CD1c-positive myeloid dendritic cell (primary cell): ENCODE results near the gene DCHS1.
A peak's percentile ranks its signal among the peaks of the same experiment; 100 is the strongest.
"Not testable (repeated sequence)": the region's sequence is repeated elsewhere in the genome, so short reads cannot be mapped to it uniquely, and the experiment has no call there.

ENCODE experiments used
- DNase-seq: peaks from one replicate; pipeline ENCODE4 v3.0.0-alpha.2; 2016; ENCODE audit errors: extremely low spot score

Gene DCHS1

DNA sequence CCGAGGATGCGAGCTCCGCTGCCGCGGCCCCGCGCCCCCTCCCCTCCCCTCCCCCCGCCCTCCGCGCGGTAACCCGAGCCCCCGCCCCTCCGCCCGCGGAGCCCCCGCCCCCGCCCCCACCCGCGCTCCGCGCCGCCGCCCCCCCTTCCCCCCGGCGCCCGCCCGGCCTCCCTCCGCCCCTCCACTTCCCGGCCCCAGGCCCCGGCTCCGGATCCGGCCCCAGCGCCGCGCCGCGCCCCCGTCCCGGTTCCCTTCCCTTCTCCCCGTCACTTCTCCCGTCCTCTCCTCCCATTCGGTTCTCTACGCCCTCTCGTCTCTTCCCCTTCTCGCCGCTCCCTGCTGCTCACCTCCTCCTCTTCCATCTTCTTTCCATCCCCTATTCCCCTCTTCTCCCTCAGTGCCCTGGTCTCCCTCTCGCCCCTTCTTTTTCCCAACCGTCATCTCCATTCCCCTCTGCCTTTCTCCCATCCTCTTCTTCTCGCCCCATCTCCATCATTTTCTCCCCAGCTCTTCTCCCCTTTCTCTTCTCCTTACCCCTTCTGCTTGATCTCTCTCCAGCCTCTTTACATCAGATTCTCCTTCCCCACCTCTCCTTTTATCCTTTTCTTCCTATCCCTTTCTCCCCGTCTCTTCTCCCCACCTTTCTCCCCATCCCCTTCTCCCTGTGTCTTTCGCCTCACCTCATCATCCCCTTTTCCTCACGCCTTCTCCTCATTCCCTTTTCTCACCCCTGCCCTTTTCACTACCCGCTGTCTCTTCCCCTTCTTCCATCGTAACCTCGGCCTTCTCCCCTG lies at the start of gene DCHS1:
Gene DCHS1 (minus strand): TSS at position 20 of the 794 bp plus-strand sequence. CDS start 14,196 bp downstream, outside the sequence.
- DNase-seq, result peak; percentile 19

- peak; percentile 80 for DNase-seq
Measured at GRCh38 chr11:6703247-6704063, 47.8 kb upstream of the DCHS1 start.

GRCh38 chr11:6701955-6702354 lies 46.3 kb upstream of the DCHS1 start:
- not testable (repeated sequence) for DNase-seq

DNA sequence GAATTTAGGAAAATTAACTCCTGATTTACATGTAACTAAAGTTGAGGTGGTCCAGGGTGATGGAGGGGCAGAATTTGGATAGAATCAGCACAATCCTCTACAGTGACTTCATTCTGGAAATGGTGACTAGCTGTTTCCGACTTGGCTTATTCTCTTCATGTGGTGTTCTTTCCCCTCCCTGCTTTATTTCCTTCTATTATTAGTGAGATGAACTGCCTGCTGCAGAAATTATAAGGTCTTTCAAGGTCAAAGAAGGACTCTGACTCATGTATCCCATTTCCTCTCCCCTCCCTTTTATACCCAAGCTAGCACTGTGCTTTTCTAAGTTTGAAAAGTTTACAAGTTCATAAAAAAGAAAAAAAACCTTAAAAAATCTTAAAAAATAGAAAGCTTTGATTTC lies 39.8 kb upstream of the DCHS1 start:
- DNase-seq, result no peak

- DNase-seq, result no peak
Measured at GRCh38 chr11:6694229-6694535, 38.6 kb upstream of the DCHS1 start.

- peak; percentile 24 for DNase-seq
Measured at GRCh38 chr11:6693342-6694228, 38.0 kb upstream of the DCHS1 start.

DNA sequence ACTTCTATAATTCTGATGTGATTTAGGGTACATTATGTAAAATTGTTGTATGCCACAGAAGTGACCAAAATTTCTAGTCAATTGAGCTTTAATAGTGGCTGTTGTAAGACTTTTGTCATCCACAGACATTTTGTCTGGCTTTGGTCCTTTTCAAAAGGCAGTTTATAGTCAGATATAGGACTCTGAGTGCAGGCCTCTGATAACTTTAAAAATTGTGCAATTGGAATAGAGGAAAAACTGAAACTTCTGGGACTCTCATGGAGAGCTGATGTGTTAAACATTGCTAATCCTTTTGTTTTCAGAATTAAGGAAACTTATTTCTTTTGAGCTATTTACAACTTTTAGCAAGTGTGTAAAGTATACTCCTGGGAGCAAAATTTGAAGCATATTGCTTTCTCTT lies 36.5 kb upstream of the DCHS1 start:
- no peak for DNase-seq

GRCh38 chr11:6690431-6691132 lies 35.0 kb upstream of the DCHS1 start:
- DNase-seq, result not testable (repeated sequence)

DNA sequence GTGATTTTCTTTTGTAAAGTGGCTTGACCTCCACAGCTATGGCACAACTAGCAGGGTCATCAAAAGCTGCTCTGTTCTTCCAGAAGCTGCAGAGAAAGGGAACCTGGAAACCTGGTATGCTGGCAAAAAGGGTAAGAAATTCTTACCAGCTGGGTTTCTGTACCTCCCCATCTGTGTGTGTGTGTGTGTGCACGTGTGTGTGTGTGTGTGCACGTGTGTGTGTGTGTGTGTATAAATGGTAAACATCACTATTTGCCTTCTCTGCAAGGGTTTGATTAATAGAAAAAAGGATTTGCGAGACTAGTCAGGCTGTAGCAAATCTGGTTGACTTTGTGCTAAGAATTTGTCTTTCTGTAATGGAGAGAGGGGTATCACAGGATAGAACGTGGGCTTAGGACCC lies 32.3 kb upstream of the DCHS1 start:
- no peak for DNase-seq

GRCh38 chr11:6686006-6686405 lies 30.4 kb upstream of the DCHS1 start:
- DNase-seq, result no peak

GRCh38 chr11:6684068-6684467 lies 28.5 kb upstream of the DCHS1 start:
- DNase-seq, result not testable (repeated sequence)

GRCh38 chr11:6682936-6683861 lies 27.6 kb upstream of the DCHS1 start, which contains the start of gene MRPL17:
Gene MRPL17 (minus strand): TSS chr11:6683340. CDS start chr11:6683296, 44 bp downstream.
- peak; percentile 100 for DNase-seq

- DNase-seq, result no peak
Measured at GRCh38 chr11:6682591-6682935, 27.0 kb upstream of the DCHS1 start.

- no peak for DNase-seq
Measured at GRCh38 chr11:6681949-6682348, 26.3 kb upstream of the DCHS1 start.

DNA sequence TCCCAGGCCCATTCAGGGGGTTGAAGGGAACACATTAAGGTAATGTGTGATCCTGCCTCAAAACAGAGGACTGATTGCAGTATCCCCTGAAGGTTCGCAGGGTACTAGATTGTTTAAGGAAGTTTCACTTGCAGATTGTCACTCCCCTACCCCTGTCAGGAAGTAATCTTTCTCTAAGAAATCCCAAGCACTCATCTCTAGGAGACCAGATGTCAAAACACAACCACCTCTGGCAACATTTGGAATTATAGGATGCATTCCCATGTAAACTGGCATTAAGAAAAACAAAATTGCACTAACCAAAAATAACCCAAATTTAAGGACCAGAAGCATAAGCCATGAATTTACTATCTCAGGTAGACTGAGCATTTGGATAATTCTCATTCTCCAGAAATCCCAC lies 25.9 kb upstream of the DCHS1 start:
- no peak for DNase-seq

DNA sequence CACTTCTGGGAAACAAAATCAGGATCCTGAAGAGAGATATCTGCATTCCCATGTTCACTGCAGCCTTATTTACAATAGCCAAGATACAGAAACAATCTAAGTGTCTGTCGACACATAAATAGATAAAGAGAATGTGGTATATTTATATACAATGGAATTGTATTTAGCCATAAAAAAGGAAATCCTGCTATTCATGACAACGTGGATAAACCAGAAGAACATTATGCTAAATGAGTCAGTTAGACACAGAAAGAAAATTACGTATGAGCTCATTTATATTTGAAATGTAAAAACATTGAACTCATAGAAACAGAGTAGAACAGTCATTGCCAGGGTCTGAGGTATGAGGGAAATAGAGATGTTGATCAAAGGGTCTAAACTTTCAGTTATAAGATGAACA lies 21.4 kb upstream of the DCHS1 start:
- no peak for DNase-seq

GRCh38 chr11:6674862-6675261 lies 19.3 kb upstream of the DCHS1 start:
- no peak for DNase-seq

GRCh38 chr11:6674219-6674597 lies 18.6 kb upstream of the DCHS1 start:
- DNase-seq, result no peak

DNA sequence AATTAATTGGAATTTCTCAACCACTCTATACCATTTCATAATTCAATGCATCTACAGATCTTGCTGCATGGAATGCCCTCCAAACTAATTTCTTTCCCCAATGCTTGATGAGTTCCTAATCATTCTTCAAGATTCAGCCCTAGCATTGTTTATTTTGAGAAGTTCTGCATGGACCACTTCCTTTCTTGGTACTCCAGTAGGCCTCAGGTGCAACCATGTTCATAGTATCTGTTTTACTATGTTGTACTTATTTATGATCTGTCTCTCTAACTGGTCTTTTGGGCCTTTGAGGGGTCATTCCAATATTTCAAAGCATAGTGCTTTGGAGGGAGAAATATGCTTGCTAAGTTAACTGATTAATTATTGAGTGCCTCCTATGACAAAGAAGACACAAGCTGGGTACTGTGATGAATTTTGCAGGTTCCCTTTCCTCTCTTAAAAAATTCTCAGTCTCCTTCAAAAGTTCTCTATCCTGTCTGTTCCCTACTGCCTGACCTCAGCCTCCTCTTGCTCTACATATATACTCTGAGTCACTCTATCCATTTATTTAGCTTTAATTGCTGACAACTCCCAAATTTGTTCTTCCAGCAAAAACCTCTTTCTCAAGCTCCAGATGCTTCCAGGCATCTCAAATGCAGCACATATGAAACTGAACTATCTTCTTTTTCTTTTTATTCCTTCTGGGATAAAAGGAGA lies 18.1 kb upstream of the DCHS1 start:
- DNase-seq, result no peak

DNA sequence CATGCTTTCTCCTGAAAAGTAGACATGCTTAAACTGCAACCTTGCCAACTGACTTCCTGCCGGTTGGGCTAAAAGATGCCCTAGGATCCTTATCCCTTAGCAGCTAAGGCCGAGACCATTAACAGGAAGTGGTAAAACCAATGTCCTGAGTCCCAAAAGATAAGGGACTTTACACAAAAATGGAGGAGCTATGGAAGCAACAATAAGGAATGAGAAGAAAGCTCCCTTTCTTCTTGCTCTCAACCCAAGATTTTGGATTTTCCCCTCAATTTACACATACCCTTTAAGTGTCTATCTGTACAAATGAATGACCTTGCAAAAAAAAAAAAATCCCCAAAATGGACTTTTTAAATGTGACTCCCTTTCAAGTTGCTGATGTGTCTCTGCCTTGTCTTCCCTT lies 16.4 kb upstream of the DCHS1 start:
- DNase-seq, result no peak
